GM12873 (cell line): ENCODE data around the gene PHF14.

ENCODE experiments used
- TF ChIP-seq, protein P1 (sequence below): IDR thresholded peaks from 2 replicates; pipeline ENCODE4 v1.5.1; 2012; ENCODE audit warnings: low read depth, mild to moderate bottlenecking, moderate library complexity, low read length, control low read depth; ENCODE audit not compliant: insufficient read depth; ENCODE audit errors: missing control alignments

Gene PHF14

DNA sequence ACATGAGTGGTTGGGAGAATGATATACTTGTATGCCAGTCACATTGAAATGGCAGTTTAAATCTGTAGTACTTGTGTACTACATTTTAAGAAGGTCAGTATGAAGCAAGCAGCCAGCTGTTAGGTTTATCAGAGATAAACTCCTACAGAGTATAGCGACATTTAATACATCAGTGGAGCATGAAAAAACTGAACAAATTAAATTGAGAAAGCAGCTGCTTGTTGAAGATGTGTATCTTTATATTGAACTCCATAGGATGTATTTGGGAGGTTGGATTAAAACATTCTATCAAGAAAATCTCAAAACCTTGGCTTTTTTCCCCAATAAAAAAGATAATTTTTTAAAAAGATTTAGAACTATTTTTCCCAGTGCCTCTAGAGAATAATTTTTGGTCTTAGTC, 47.8 kb downstream of the PHF14 start:
- TF ChIP-seq, protein P1, sequence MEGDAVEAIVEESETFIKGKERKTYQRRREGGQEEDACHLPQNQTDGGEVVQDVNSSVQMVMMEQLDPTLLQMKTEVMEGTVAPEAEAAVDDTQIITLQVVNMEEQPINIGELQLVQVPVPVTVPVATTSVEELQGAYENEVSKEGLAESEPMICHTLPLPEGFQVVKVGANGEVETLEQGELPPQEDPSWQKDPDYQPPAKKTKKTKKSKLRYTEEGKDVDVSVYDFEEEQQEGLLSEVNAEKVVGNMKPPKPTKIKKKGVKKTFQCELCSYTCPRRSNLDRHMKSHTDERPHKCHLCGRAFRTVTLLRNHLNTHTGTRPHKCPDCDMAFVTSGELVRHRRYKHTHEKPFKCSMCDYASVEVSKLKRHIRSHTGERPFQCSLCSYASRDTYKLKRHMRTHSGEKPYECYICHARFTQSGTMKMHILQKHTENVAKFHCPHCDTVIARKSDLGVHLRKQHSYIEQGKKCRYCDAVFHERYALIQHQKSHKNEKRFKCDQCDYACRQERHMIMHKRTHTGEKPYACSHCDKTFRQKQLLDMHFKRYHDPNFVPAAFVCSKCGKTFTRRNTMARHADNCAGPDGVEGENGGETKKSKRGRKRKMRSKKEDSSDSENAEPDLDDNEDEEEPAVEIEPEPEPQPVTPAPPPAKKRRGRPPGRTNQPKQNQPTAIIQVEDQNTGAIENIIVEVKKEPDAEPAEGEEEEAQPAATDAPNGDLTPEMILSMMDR, result no peak

GRCh38 chr7:11026452-11027359, 53.0 kb downstream of the PHF14 start:
- TF ChIP-seq, protein P1, result no peak

GRCh38 chr7:11035661-11036060, 62.0 kb downstream of the PHF14 start:
- TF ChIP-seq, protein P1, result no peak

DNA sequence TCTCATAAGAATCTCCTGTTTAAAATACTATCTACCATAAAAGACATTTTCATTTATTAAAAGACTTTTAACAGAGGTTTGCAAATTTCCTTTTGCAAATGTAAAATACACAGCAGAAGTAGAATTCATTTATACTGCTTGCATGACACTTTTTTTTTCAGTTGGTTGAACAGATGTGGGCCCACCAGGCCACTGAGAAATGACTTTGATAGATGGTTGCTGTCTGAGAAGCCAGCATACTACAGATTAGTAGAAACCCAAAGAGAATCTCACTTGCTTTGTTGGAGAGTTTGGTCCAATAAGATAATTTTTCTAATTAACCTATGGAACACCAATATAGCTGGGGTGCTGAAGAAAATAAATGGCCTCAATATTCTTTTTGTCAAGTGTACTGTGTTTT, 66.3 kb downstream of the PHF14 start:
- TF ChIP-seq, protein P1, result no peak

DNA sequence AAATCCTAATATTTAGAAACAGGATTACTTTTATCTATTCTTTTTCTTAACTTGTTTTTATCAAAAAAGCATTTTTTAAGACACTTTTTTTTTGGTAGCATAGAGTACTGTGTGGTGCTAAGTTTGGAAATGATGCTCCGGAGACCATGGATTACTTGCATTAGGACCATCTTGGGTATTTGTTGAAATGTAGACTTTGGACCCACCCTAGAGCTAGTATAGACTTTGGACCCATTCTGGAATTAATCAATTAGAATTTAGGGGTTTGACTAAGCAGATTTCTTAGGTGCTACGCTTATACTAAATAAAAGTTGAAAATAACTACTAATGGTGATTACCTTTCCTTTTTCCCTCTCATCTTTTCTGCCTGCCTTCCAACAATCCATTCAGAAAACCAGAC, 80.4 kb downstream of the PHF14 start:
- TF ChIP-seq, protein P1, result no peak

DNA sequence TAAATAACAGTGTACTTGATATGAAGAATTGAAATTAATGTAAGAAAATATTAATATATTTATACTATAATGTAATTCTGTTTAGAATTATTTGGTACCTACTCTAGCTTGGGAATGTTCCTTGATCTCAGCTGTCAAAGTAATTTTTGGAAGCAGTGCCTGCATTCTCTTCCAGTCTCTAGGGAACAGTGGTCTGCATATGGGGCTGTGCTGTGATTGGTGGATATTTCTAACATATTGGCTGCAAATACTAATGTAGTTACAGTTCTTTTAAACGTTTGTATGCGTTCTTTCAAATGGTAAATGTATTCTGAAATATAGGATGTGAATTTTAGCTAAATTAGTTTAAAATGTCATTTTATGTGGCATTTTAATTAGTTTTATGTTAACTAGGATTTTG, 87.2 kb downstream of the PHF14 start:
- TF ChIP-seq, protein P1, result no peak

GRCh38 chr7:11062110-11062509, 88.4 kb downstream of the PHF14 start:
- TF ChIP-seq, protein P1, result no peak
